DMS79 (cell line): ENCODE results near the gene UTP4.

Experiments used
- DNase-seq: peaks from one replicate; lab custom pipeline; 2025; lab: John Stamatoyannopoulos, UW

The UTP4 gene

GRCh38 chr16:69176033-69176800 is 43.8 kb downstream of the UTP4 start:
- DNase-seq = no peak

- DNase-seq = peak; percentile 70
These were observed 47.0 kb downstream of the UTP4 start for GRCh38 chr16:69179328-69180010.

DNA sequence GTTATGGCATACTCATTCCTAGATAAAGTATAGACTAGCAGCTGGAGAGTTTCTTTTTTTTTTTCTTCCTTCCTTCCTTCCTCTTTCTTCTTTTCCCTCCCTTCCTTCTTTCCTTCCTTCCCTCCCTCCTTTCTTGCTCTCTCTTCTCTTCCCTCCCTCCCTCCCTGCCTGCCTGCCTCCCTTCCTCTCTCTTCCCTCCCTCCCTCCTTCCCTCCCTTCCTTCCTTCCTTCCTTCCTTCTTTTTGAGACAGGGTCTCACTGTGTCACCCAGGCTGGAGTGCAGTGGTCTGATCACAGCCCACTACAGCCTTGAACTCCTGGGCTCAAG is 47.5 kb downstream of the UTP4 start:
- DNase-seq = no peak

DNA sequence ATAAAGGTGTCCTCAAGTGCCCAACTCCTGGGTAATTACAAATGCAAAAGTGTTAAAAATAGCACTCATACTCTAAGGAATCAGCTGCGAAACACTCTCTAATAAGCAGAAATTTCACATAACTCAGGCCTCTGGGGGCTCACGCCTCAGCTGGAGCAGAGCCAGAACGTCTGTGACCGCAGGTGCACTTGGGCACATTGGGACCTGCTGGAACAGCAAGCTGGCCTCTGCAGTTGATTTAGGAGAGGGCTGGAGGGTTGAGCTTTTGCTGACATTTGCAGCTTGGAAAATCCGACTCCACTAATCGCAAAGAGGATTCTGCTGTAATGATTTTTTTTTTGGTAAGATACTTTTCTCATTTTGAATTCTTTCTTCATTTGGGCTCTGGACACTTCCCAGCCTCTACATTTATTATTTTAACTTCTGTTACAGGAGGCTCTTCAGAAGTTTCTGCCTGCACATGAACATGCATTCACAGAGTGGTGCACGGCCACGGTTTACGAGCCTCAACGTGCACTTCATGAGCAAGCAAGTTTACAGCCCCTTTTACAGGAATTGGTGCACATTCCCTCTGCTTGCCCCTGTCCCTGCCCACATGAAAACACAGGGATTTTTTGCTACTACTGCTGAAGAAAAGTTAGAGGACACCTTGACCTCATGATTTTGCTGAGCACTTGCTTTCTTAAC is 50.4 kb downstream of the UTP4 start:
- DNase-seq = peak; percentile 58

DNA sequence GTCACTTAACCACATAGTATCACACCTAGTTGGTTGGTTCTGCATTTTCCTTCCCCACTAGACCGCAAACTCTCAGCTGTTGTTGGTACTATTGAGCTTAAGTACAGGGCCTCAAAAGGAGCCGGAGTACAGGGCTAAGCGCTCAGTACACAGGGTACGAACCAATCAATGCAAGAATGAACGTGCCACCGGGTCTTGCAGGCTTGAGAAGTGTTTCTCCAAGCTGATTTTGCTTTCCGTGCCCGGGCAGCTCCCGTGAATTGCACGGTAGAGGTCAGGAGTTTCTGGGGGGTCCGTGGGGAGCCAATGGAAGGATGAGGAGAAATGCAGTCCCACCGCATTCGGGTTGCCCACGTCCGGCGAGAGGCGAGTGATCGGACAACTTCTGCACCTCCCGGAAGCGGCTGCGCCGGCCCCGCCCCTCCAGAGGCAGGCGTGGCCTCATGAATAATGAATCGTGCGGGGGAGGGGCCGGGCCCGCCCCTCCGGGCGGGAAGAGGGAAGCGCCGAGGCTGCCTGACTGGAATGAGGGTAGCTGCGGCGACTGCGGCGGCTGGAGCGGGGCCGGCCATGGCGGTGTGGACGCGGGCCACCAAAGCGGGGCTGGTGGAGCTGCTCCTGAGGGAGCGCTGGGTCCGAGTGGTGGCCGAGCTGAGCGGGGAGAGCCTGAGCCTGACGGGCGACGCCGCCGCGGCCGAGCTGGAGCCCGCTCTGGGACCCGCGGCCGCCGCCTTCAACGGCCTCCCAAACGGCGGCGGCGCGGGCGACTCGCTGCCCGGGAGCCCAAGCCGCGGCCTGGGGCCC is 54.4 kb downstream of the UTP4 start, which contains the start of gene SNTB2:
Gene SNTB2, plus strand, starts transcription at position 523 of the 804 bp plus-strand sequence. Its CDS starts 3 bp downstream, at position 526.
- DNase-seq = peak; percentile 33

DNA sequence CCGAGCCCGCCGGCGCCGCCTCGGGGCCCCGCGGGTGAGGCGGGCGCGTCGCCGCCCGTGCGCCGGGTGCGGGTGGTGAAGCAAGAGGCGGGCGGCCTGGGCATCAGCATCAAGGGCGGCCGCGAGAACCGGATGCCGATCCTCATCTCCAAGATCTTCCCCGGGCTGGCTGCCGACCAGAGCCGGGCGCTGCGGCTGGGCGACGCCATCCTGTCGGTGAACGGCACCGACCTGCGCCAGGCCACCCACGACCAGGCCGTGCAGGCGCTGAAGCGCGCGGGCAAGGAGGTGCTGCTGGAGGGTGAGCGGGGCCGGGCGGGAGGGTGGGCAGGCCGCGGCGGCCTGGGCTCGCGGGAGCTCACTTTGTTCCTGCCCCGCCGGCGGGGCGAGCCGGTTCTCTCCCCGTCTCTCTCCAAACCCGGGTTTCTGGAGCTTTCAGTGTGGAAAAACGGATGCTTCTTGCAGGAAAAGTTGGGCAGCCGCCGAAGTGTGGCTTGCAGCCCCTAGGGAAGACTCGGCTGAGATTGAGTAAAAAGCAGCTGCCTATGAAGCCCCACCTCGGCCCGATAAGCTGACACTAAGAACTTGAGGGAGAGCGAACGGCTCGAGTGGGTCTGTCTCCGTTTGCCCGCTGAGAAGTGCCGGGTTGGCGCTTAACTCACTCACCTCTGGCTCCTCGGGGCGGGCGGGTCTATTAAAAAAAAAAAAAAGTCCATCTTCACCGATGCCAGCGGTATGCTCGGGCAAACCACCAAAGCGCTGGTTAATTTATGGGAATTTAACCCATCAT is 55.2 kb downstream of the UTP4 start:
- DNase-seq = peak; percentile 46

DNA sequence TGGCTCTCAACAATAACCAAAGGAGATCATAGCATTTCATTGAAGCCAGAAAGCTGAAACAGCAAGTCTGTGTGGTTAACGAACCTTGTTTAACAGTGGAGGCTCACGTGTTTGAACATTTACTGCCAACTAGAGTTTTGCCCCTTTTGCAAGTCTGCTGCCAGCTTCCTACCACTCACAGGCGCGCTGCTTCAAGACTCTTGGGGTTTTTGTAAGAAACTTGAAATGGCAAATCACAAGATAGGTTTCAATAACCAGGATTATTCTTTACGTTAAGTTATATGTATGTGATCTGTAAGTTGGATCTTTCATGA is 55.7 kb downstream of the UTP4 start:
- no peak for DNase-seq

DNA sequence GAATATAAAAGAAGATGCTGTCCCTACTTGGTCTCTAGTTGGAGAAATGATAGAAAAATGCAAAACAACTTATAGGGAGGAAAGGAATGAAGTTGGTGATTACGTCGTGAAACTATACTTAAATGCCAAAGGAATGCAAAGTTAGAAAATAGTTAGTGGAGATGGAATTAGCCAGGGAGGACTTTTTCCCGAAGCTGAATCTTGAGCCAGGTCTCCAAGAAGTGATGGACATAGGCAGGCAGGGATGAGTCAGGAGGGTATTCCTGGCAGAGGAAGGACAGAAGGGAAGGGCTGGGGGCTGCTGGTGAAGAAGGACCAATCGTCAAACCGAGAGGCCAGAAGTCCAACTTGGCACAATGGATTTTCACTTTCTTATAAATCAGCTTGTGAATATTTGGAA is 56.3 kb downstream of the UTP4 start:
- no peak for DNase-seq

DNA sequence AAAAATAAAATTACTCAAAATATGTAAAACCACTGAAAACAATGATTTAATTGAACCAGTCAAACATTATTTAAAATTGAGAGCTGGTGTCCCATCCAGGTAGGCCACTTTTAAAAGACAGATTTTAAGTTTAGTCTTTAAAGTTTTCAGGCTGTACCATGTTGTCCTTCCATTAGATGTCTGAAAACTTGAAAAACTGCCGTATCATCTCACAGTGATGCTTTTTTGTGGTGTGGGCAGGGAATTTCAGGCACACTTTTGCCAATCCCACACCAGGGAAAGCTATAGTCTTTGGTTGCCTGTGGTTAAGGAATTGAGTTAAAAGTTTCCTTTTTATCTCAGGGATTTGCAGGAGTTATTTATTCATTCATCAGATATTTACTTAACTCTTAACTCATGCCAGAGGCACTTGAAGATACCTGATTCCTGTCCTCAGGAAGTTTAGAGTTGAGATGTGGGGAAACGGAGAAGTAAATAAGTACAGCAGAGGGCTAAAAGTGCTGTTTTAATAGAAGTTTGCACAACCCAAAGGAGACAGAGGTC is 57.7 kb downstream of the UTP4 start:
- no peak for DNase-seq

DNA sequence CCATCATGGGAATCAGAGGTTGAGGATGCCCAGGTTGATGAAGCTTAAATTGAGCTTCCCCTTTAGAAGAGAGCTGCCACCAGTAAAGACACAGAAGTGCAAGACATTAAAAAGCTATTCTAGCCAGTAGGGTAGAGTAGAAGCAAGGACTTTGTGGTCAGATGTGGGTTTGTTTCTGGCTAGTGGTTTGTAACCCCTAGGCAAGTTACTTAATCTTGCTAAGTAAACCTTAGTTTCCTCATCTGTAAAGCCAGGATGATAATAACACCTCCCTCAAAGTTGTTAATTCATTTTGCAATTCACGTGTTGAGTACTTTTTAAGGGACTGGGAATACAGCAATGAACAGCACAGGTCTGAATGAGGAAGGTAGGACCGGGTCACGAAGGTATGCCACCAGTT is 58.1 kb downstream of the UTP4 start:
- DNase-seq = no peak

DNA sequence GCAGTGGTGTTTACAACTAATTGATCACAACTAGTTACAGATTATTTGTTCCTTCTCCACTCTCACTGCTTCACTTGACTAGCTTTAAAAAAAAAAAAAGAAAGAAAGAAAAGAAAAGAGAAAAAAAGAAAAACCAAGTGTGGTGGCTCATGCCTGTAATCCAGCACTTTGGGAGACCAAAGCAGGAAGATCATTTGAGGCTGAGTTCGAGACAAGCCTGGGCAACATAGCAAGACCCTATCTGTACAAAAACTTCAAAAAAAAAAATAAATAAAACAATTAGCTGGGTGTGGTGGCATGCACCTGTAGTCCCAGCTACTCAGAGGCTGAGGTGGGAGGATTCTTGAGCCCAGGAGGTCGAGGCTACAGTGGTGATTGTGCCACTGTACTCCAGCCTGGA is 58.7 kb downstream of the UTP4 start:
- no peak for DNase-seq

DNA sequence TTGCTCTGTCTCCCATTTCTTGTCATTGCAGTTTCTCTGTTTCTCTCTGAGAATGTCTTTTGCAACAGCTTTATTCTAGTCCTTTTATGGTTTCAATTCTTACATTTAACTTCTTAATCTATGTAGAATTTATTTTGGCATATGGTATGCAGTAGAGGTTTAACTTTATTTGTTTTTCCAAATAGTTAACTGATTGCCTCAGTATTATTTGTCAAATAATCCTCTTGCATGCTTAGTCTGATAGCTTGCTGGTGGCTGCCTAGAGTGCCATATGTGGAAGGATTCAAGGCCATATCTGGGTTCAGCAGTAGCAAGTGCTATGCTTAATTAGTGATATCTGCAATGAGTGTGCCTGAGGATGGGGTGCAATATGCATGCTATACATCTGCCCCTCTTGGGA is 61.4 kb downstream of the UTP4 start:
- DNase-seq = no peak

DNA sequence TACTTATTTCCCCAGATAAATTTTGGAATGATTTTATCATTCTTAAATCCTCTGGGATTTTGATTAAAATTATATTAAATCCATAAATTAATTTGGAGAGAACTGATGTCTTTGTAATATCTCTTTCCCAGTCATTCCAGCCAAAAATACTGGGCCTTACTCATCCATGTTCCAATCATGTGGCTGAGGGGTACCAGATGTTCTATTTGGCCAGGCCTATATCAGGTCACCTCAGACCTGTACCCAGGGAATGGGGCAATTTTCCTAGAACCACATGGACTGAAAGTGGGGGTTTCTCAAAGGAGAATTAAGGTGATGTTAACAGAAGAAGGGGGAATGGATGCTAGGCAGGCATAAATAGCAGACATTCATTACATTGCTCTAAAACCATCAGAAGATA is 62.0 kb downstream of the UTP4 start:
- no peak for DNase-seq

DNA sequence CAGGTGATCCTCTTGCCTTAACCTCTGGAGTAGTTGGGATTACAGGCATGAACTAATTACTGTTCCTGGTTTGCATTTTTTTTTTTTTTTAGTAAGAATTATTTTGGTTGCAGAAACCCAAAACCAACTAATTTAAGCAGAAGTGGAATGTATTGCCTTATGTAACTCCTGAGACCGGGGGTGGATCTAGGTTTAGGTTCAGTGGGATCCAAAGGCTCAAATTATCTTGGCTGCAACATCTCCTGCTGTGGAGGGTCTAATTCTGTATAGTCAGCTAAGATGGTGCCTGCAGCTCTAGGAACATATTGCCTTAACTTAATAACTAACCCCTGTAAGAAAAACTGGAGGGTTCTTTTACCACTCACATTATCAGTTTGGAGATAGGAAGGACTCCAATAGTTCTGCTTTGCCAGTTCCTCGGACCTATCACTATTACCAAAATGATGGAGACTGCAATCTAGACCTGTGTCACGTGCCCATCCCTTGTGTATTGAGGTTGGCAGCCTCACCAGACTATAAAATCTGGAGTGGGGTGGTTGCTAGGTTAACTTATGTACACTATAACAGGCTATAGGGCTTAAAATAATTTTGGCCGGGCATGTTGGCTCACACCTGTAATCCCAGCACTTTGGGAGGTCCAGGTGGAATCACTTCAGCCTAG is 63.0 kb downstream of the UTP4 start:
- DNase-seq = peak; percentile 3

GRCh38 chr16:69197573-69197972 is 65.1 kb downstream of the UTP4 start:
- no peak for DNase-seq

GRCh38 chr16:69199382-69199781 is 66.9 kb downstream of the UTP4 start:
- no peak for DNase-seq

- DNase-seq = no peak
These were observed 68.8 kb downstream of the UTP4 start for GRCh38 chr16:69201291-69201690.

- no peak for DNase-seq
These were observed 69.3 kb downstream of the UTP4 start for GRCh38 chr16:69201787-69202186.

DNA sequence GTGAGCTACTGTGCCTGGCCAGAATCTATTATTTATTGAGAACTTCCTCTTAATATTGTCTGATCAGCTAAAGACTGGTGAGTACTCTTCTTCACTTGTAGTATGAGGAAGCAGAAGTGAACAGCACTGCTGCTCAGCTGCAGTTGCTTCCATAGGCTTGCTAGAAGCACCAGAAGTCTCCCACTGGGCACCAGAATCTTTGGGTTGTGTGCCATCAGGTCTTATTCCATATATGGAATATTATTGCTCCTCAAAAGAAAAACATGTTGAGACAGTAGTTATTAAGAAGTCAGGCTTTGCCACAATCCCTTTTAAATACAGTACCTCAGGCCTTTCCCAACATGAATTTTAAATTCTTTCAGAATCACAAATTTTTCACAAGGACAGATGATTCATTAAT is 71.7 kb downstream of the UTP4 start:
- DNase-seq = no peak

DNA sequence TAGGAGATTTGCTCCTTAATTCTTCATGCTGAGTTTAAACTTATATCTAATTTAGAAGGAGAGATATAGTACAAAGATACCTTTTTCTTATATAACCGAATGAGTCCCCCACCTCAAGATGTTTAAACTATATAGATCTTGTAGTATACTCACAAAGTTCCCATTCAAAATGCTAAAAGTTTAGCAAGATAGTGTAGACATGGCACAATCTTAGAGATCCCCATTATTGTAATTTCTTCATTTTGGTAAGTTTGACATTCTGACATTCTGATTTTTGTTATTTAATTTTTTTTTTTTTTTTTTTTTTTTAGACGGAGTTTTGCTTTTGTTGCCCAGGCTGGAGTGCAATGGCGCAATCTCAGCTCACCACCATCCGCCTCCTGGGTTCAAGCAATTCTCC is 77.3 kb downstream of the UTP4 start:
- DNase-seq = no peak

DNA sequence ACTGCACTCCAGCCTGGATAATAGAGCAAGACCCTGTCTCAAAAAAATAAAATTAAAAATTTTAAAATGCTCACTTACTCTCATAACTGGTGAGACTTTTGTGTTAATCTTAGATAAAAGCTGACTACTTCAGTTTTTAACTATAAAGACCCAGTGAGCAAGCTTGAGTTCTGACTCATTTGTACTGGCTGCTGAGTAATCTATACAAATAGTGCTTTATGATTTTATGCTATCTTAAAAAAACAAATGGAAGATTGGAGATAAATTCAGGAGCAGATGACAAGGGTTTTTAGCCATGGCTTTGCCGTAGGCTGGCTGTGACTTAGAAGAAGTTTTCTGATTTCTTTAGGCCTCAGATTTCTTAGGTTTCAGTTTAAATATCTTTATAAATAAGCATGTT is 85.0 kb downstream of the UTP4 start:
- no peak for DNase-seq
